ENCODE measurements around the gene MGAT4B. TPM values are rescaled to one million over a fixed set of nuclear protein-coding genes. Genes with fewer than 3 reads are reported as not detected.
A peak's percentile ranks its signal among the peaks of the same experiment; 100 is the strongest.

The MGAT4B gene
- total and polyA plus RNA-seq, 12 donors = 80.5 to 242 (median 197) TPM

DNA sequence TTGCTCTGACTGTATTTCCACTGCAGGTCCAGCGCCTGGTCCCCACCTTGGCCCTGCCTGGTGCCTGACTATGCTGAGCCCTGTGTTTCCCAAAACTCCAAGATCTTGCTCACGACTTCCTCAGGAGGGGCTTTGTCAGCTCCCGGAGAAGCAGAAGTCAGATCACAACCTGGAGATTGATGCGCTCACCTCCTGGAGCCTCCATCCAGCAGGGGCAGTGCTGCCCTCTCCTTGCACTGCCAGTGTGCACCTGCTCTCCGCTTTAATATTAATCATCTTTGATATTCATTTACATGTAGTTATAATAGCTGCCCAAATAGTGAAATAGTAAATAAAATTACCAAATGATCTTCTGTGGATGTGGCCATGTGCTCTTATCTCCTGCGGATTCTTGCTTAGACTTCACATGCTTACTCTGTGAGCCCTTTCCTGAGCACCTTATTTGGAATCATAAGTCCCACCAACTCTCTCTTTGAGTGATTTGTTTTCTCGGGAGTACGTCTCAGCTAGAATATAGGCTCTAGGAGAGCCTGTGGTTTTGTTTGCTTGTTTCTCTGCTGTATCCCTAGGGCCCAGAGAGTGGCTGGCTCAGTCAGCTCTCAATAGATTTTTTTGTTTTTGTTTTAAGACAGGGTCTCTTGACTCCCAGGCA, 56.7 kb downstream of the MGAT4B start:
- peak in 1 of 7 donors; percentile 43 for DNase-seq
- no peaks in the 10 kb centered on the region for H3K27me3 ChIP-seq
- no peaks in the 10 kb centered on the region for H3K36me3 ChIP-seq (replicated peaks in 1 of 2)
- TF ChIP-seq, protein P1, sequence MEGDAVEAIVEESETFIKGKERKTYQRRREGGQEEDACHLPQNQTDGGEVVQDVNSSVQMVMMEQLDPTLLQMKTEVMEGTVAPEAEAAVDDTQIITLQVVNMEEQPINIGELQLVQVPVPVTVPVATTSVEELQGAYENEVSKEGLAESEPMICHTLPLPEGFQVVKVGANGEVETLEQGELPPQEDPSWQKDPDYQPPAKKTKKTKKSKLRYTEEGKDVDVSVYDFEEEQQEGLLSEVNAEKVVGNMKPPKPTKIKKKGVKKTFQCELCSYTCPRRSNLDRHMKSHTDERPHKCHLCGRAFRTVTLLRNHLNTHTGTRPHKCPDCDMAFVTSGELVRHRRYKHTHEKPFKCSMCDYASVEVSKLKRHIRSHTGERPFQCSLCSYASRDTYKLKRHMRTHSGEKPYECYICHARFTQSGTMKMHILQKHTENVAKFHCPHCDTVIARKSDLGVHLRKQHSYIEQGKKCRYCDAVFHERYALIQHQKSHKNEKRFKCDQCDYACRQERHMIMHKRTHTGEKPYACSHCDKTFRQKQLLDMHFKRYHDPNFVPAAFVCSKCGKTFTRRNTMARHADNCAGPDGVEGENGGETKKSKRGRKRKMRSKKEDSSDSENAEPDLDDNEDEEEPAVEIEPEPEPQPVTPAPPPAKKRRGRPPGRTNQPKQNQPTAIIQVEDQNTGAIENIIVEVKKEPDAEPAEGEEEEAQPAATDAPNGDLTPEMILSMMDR (IDR thresholded peaks at IDR 0.05) = no peak
- TF ChIP-seq POLR2A (IDR thresholded peaks at IDR 0.05) = no peak
- H3K4me1 ChIP-seq (replicated peaks in 1 of 2) = peaks cover 3 to 23% of the 10 kb centered on the region in 2 donors
- no peak overlapping the region for H3K4me3 ChIP-seq
- H3K27ac ChIP-seq = no peak overlapping the region
- 70 to 84% (median 79%) methylated on average over 6 to 8 of the region's 8 CpGs for WGBS, 4 donors
- intact Hi-C loops (cut with DNase I) = no loop called here
- no peaks in the 10 kb centered on the region for H3K9me3 ChIP-seq (replicated peaks in 1 of 3)

DNA sequence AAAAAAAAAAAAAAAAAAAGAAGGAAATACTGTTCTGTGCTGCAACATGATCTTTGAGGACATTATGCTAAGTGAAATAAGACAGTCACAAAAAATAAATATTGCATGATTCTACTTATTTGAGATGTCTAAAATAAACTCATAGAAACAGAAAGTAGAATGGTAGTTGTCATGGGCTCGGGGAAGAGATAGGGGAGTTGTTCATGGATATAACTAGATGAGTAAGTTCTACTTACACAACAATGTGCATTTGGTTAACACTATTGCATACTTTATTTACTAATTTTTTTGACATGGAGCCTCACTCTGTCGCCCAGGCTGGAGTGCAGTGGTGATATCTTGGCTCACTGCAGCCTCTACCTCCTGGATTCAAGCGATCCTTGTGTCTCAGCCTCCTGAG, 58.9 kb downstream of the MGAT4B start:
- peak in 1 of 7 donors; percentile 5 for DNase-seq
- Histone ChIP-seq H3K4me1 (replicated peaks in 1 of 2) (peaks cover 0 to 14% of the 10 kb centered on the region in 2 donors), H3K27me3 (no peaks in the 10 kb centered on the region), H3K36me3 (replicated peaks in 1 of 2) (no peaks in the 10 kb centered on the region), H3K9me3 (replicated peaks in 1 of 3) (no peaks in the 10 kb centered on the region), H3K27ac (no peak overlapping the region), H3K4me3 (no peak overlapping the region)
- TF ChIP-seq POLR2A (IDR thresholded peaks at IDR 0.05) = no peak
- TF ChIP-seq, protein P1 (IDR thresholded peaks at IDR 0.05) = no peak
- intact Hi-C loops (cut with DNase I) = no loop called here
- WGBS, 4 donors = 80 to 89% (median 85%) methylated on average over 3 of the region's 3 CpGs

MicroRNA genes within 50 kb of the gene (microRNA counts, 767-probe panel; counts per million panel counts)
- 0 counts per million in 2 donors for microRNA hsa-miR-1229

Small RNA genes lying within 50 kb of the gene (microRNA-seq; reads per million reads assigned to microRNA genes)
- gene MIR1229 = 4.5 to 14.2 (median 9.5) reads per million in 3 donors

Small RNA genes lying within 50 kb of the gene (small RNA-seq; reads per million reads assigned to genes)
- 0 reads per million in 2 donors for gene MIR1229
- 0 reads per million in 2 donors for gene RF00019

Other genes with a start within 250 kb of the MGAT4B start
- 100 to 1,000 TPM; 131 to 635 (median 350) TPM for gene HNRNPH1, start 183.2 kb downstream of the MGAT4B start, total RNA-seq
- 100 to 1,000 TPM; 284 to 516 (median 357) TPM for gene HNRNPH1, start 183.2 kb downstream of the MGAT4B start, polyA plus RNA-seq
- gene CBY3, start 125.8 kb downstream of the MGAT4B start, total RNA-seq = under 1 TPM in 1 of 9 donors, not detected in 8; 0.11 TPM
- under 1 TPM in 1 of 3 donors, not detected in 2; 0.10 TPM for gene CBY3, start 125.8 kb downstream of the MGAT4B start, polyA plus RNA-seq
- 1,000 to 10,000 TPM in 1 of 9 donors, 100 to 1,000 TPM in 8; 217 to 1,022 (median 396) TPM for gene CANX, start 107.9 kb downstream of the MGAT4B start, total RNA-seq
- gene CANX, start 107.9 kb downstream of the MGAT4B start, polyA plus RNA-seq = 100 to 1,000 TPM in 1 of 3 donors, 10 to 100 TPM in 2; 80.0 to 992 (median 88.0) TPM
- gene MAML1, start 74.0 kb downstream of the MGAT4B start, total RNA-seq = 10 to 100 TPM; 12.9 to 70.7 (median 32.4) TPM
- gene MAML1, start 74.0 kb downstream of the MGAT4B start, polyA plus RNA-seq = 10 to 100 TPM in 2 of 3 donors, 1 to 10 TPM in 1; 7.3 to 19.0 (median 12.6) TPM
- 100 to 1,000 TPM in 1 of 9 donors, 10 to 100 TPM in 7, 1 to 10 TPM in 1; 4.8 to 205 (median 20.9) TPM for gene LTC4S, start 12.9 kb downstream of the MGAT4B start, total RNA-seq
- 10 to 100 TPM in 2 of 3 donors, not detected in 1; 24.1 to 44.4 TPM for gene LTC4S, start 12.9 kb downstream of the MGAT4B start, polyA plus RNA-seq
- gene SQSTM1, start 14.0 kb upstream of the MGAT4B start, total RNA-seq = 1,000 to 10,000 TPM in 3 of 9 donors, 100 to 1,000 TPM in 6; 453 to 2,312 (median 868) TPM
- 100 to 1,000 TPM; 258 to 312 (median 292) TPM for gene SQSTM1, start 14.0 kb upstream of the MGAT4B start, polyA plus RNA-seq
- gene MRNIP, start 52.0 kb upstream of the MGAT4B start, total RNA-seq = 10 to 100 TPM; 14.7 to 46.5 (median 31.1) TPM
- 100 to 1,000 TPM in 2 of 3 donors, 10 to 100 TPM in 1; 12.3 to 129 (median 104) TPM for gene MRNIP, start 52.0 kb upstream of the MGAT4B start, polyA plus RNA-seq
- 100 to 1,000 TPM in 7 of 9 donors, 10 to 100 TPM in 2; 30.7 to 192 (median 159) TPM for gene TBC1D9B, start 101.0 kb upstream of the MGAT4B start, total RNA-seq
- gene TBC1D9B, start 101.0 kb upstream of the MGAT4B start, polyA plus RNA-seq = 100 to 1,000 TPM in 1 of 3 donors, 10 to 100 TPM in 2; 80.9 to 127 (median 87.0) TPM